ENCODE measurements around the gene KIF15. TPM values are rescaled to one million over a fixed set of nuclear protein-coding genes. Genes with fewer than 3 reads are reported as not detected.

KIF15 gene
- total and polyA plus RNA-seq, 2 experiments from 2014 or later, result 2.7 to 6.4 TPM

DNA sequence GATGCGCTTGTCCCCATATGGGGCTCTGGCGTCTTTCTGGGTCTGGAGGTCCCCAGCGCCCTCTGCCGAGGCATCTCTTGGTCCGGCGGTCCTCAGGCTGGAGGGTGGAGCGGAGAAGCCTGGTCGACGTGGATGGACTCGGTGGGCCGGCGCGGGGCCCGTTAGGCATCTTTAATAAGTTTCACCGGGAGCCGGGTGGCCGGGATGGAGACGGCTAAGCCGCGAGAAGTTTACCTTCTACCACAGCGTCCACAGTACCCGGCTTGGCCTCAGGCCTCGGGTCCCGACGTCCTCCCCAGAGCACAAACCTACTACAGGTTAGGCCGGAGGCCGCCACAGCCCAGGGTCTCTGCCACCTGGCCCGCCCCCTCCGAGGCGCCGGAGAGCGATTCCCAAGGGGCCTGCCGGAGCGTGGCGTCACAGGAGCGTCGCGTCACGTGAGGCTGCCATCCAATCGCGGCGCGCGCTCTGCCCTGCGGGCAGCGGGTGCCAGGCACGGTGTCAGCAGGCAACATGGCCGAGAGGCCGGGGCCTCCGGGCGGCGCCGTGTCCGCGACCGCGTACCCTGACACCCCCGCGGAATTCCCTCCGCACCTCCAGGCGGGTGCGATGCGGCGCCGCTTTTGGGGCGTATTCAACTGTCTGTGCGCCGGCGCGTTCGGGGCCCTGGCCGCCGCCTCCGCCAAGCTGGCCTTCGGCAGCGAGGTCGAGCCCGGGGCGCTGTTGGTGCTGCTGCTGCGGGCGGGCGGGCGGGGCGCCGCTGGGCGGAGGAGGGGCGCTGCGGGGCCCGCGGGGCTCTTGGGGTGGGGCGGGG, 100.0 kb downstream of the KIF15 start, which contains the start of gene TMEM42:
Gene TMEM42 (plus strand): TSS at position 501 of the 814 bp plus-strand sequence. CDS start 13 bp downstream, at position 514.
- no peaks in the 10 kb centered on the region for H3K36me3 ChIP-seq
- peak; percentile 93 to 96 for DNase-seq (ENCODE audit: low read depth in 1 of 2, low spot score in 1 of 2)
- no peaks in the 10 kb centered on the region for H3K4me1 ChIP-seq (ENCODE audit: low read depth)
- TF ChIP-seq, protein P1, sequence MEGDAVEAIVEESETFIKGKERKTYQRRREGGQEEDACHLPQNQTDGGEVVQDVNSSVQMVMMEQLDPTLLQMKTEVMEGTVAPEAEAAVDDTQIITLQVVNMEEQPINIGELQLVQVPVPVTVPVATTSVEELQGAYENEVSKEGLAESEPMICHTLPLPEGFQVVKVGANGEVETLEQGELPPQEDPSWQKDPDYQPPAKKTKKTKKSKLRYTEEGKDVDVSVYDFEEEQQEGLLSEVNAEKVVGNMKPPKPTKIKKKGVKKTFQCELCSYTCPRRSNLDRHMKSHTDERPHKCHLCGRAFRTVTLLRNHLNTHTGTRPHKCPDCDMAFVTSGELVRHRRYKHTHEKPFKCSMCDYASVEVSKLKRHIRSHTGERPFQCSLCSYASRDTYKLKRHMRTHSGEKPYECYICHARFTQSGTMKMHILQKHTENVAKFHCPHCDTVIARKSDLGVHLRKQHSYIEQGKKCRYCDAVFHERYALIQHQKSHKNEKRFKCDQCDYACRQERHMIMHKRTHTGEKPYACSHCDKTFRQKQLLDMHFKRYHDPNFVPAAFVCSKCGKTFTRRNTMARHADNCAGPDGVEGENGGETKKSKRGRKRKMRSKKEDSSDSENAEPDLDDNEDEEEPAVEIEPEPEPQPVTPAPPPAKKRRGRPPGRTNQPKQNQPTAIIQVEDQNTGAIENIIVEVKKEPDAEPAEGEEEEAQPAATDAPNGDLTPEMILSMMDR (IDR thresholded peaks at IDR 0.05; ENCODE audit: low read depth, low read length), result peak; percentile 44
- H3K4me3 ChIP-seq, result peak within 1 kb of the TSS; percentile 64
- H3K27ac ChIP-seq, result peak within 1 kb of the TSS; percentile 96
- no peaks in the 10 kb centered on the region for H3K9me3 ChIP-seq (ENCODE audit: low read depth)
- H3K27me3 ChIP-seq, result no peaks in the 10 kb centered on the region

DNA sequence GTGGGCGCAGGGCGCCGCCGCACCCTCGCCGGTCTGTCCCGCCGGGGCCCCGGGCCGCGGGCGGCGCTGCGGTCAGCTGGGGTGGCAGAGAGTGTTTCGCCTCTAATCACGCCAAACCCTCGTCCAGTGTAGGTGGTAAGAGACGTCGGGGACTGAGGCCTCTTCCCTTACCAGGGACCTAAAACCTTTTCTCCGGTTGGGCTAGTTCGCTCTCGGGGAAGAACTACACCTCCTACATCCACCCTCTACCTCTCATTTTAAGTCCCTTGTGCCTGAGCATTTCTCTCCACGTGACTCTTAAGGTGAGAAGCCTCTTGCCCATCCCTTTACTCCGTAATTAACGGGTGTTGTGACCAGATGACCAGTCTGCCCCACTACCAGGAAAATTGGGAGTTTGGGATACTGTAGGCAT, 100.6 kb downstream of the KIF15 start:
- Histone ChIP-seq H3K4me3 (peak overlapping the region; percentile 64), H3K27me3 (no peaks in the 10 kb centered on the region), H3K4me1 (ENCODE audit: low read depth) (no peaks in the 10 kb centered on the region), H3K36me3 (no peaks in the 10 kb centered on the region), H3K27ac (peak overlapping the region; percentile 96), H3K9me3 (ENCODE audit: low read depth) (no peaks in the 10 kb centered on the region)
- TF ChIP-seq, protein P1 (IDR thresholded peaks at IDR 0.05; ENCODE audit: low read depth, low read length), result no peak
- peak in 1 of 2 donors; percentile 47 for DNase-seq (ENCODE audit: low read depth in 1 of 2, low spot score in 1 of 2)

DNA sequence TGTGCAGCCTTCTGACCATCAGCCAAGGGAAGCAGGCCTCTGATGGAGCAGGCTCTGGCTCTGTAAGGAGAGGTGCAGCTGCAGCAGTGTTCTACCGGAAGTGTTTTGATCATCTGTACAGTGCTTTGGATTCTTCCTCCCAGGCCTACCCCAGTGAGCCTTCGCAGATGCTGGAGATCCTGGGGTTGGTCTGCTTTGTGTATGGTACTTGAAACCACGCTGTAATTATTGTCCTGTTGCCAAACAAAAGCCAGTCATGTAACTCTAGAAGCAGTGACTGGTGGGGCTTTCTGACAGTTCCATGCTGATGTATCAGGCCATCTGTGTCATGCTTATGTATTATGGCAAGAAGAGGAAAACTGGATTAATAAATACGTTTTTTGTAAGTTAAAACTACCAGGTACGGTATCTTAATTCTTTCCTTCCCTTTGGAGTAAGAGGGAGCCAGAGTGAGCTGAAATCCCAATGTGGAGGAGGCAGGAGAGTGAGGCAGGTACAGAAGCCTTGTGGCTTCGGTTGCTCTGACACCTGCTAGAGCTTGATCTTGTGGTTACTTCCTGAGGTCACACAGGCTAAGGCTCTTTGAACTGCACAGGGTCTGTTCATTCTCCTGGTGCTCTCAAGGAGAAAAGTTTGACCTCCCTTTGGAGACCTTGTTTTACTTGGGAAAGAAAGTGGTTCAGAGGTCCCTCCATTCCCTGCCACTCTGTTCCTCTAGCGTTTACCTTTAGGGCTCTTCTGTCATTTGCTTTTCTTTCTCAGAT, 103.9 kb downstream of the KIF15 start:
- Histone ChIP-seq H3K27ac (no peak overlapping the region), H3K9me3 (ENCODE audit: low read depth) (no peaks in the 10 kb centered on the region), H3K4me1 (ENCODE audit: low read depth) (no peaks in the 10 kb centered on the region), H3K36me3 (no peaks in the 10 kb centered on the region), H3K4me3 (no peak overlapping the region), H3K27me3 (no peaks in the 10 kb centered on the region)
- TF ChIP-seq, protein P1 (IDR thresholded peaks at IDR 0.05; ENCODE audit: low read depth, low read length), result no peak
- no peak for DNase-seq (ENCODE audit: low read depth in 1 of 2, low spot score in 1 of 2)

DNA sequence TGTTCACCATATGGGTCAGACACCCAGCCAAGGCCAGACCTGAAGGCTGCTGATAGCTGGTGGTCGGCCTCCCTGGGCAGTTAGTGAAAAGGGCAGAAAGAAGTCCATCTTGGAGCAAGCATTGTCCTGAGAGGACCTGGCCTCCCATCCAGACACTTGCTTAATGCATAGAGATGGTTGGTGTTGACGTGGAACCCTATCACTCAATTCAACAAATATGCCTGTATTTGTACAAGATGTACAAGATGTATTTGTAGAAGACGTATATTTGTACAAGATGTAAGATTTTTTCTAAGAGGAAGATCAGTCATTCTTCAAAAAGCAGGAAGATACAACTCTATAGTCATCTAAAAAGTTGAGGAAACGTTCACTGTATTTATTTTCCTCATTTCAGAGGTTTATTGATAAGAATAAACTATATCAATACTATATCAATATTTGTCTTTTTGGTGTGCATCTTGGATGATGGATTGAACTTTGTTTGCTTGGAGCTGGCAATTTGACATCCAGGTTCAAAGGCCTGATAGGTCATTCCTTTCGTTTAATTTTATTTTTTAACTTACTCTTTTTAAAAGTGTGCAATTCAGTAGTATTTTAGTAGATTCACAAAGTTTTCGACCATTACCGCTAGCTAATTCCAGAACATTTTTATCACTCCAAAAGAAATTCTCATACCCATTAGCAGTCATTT, 106.0 kb downstream of the KIF15 start:
- Histone ChIP-seq H3K27ac (no peak overlapping the region), H3K4me3 (no peak overlapping the region), H3K4me1 (ENCODE audit: low read depth) (no peaks in the 10 kb centered on the region), H3K36me3 (no peaks in the 10 kb centered on the region), H3K27me3 (no peaks in the 10 kb centered on the region), H3K9me3 (ENCODE audit: low read depth) (no peaks in the 10 kb centered on the region)
- DNase-seq (ENCODE audit: low read depth in 1 of 2, low spot score in 1 of 2), result no peak
- TF ChIP-seq, protein P1 (IDR thresholded peaks at IDR 0.05; ENCODE audit: low read depth, low read length), result no peak

DNA sequence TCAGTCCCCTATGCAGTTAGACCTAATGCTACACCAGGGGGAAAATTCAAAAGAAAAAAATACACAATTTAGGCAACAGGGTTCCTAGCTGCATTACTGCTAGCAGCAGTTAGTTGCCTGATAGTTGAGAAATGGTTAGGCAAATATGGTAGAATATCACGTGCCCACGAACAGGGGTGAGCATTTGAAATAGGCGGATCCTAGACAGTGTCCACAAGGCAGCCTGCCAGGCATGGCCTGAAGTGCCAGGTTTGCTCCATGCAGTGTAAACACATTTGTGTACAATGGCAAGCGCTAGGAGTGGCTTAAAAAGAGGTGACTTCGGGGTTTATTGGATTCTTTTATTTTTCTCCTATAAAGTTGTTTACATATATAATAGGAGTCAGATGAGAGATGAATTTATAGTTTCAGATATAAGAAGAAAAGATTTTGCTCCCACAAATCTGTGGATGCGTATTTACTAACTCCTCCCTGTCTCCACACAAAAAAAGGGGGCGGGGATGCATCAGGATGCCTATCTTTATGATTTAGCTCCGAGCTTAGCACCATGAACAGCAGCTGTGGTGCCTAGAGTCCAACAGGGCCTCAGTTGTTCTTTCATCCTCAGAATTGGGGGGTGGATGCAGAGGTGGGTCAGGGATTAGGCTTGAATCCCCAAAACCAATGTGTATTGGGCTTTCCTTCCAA, 108.9 kb downstream of the KIF15 start:
- TF ChIP-seq, protein P1 (IDR thresholded peaks at IDR 0.05; ENCODE audit: low read depth, low read length), result no peak
- no peaks in the 10 kb centered on the region for H3K27me3 ChIP-seq
- H3K36me3 ChIP-seq, result no peaks in the 10 kb centered on the region
- no peak overlapping the region for H3K4me3 ChIP-seq
- no peak overlapping the region for H3K27ac ChIP-seq
- no peaks in the 10 kb centered on the region for H3K4me1 ChIP-seq (ENCODE audit: low read depth)
- DNase-seq (ENCODE audit: low read depth in 1 of 2, low spot score in 1 of 2), result no peak
- H3K9me3 ChIP-seq (ENCODE audit: low read depth), result no peaks in the 10 kb centered on the region
